Thoracic aorta (tissue), 2 donors: ENCODE data around the gene RASA3. TPM values are rescaled to one million over a fixed set of nuclear protein-coding genes. Genes with fewer than 3 reads are reported as not detected.

Source experiments
- ATAC-seq: fragments of 150-250 bp; one replicate; pipeline ENCODE4 v1.8.0; 2017; ENCODE audit warnings: low read depth; ENCODE audit not compliant: insufficient number of reproducible peaks, low FRiP score
- DNase-seq: peaks from one replicate; pipeline ENCODE4 v3.0.0-alpha.2; 2020; ENCODE audit warnings: low spot score
- H3K27ac ChIP-seq, 2 donors: fragments of 200-600 bp; sonication (generic); 1 replicate in 1 of 2; 2 replicates in 1 of 2; pipeline ENCODE4 v1.5.1; 2016; ENCODE audit warnings: mild to moderate bottlenecking in 2 of 2, moderate library complexity in 2 of 2
- H3K27me3 ChIP-seq: fragments of 200-600 bp; sonication (generic); replicated peaks from 2 replicates; pipeline ENCODE4 v1.6.0; 2016; ENCODE audit warnings: mild to moderate bottlenecking; ENCODE audit not compliant: insufficient read depth
- H3K36me3 ChIP-seq: fragments of 200-600 bp; sonication (generic); one replicate; pipeline ENCODE4 v1.5.1; 2016
- H3K4me1 ChIP-seq, 2 donors: fragments of 200-600 bp; sonication (generic); 1 replicate in 1 of 2; 2 replicates in 1 of 2; pipeline versions ENCODE4 v1.5.1 to v1.6.0; 2016; ENCODE audit warnings: low read depth in 2 of 2, mild to moderate bottlenecking in 1 of 2; ENCODE audit not compliant: control insufficient read depth in 1 of 2
- H3K4me3 ChIP-seq: fragments of 200-600 bp; sonication (generic); 2 replicates; pipeline ENCODE4 v1.5.1; 2016; ENCODE audit warnings: mild to moderate bottlenecking
- H3K9me3 ChIP-seq: fragments of 200-600 bp; sonication (generic); 2 replicates; pipeline ENCODE4 v1.5.1; 2016
- CTCF ChIP-seq: fragments of 200-600 bp; sonication (generic); IDR thresholded peaks from one replicate; pipeline ENCODE4 v1.5.1; 2019; ENCODE audit warnings: antibody characterized with exemption
- total RNA-seq, 2 donors: library from RNA; depleted of rRNA; stranded (reverse); fragments of >200 nt; gene quantifications; one replicate each; pipeline versions ENCODE4 v1.1.0 to v1.2.3, GENCODE V29; 2016

Gene RASA3
- total RNA-seq, 2 donors from 2014 or later, result 38.9 to 48.6 TPM

GRCh38 chr13:113970810-113971470 is 161.5 kb downstream of the RASA3 start:
- DNase-seq (peak; percentile 16), ATAC-seq (peak; percentile 77)
- H3K36me3 ChIP-seq, result peaks cover 13% of the 10 kb centered on the region
- no peak overlapping the region for H3K4me3 ChIP-seq
- no peaks in the 10 kb centered on the region for H3K9me3 ChIP-seq
- TF ChIP-seq CTCF, result no peak
- peaks cover 11 to 19% of the 10 kb centered on the region in 2 donors for H3K4me1 ChIP-seq
- peak overlapping the region; percentile 81 to 82 for H3K27ac ChIP-seq
- H3K27me3 ChIP-seq, result no peaks in the 10 kb centered on the region

GRCh38 chr13:113969973-113970611 is 162.3 kb downstream of the RASA3 start:
- Histone ChIP-seq H3K36me3 (peaks cover 10% of the 10 kb centered on the region), H3K27me3 (no peaks in the 10 kb centered on the region), H3K4me3 (no peak overlapping the region), H3K9me3 (no peaks in the 10 kb centered on the region), H3K27ac (no peak overlapping the region), H3K4me1 (peaks cover 11 to 19% of the 10 kb centered on the region in 2 donors)
- TF ChIP-seq CTCF, result no peak
- ATAC-seq (no peak), DNase-seq (peak; percentile 1)

- Histone ChIP-seq H3K27ac (no peak overlapping the region), H3K4me1 (peaks cover 11 to 19% of the 10 kb centered on the region in 2 donors), H3K27me3 (no peaks in the 10 kb centered on the region), H3K36me3 (peaks cover 3% of the 10 kb centered on the region), H3K9me3 (no peaks in the 10 kb centered on the region), H3K4me3 (no peak overlapping the region)
- ATAC-seq, result no peak
- TF ChIP-seq CTCF, result no peak
- DNase-seq, result peak; percentile 1
Observed at GRCh38 chr13:113969311-113969972, 163.0 kb downstream of the RASA3 start.

DNA sequence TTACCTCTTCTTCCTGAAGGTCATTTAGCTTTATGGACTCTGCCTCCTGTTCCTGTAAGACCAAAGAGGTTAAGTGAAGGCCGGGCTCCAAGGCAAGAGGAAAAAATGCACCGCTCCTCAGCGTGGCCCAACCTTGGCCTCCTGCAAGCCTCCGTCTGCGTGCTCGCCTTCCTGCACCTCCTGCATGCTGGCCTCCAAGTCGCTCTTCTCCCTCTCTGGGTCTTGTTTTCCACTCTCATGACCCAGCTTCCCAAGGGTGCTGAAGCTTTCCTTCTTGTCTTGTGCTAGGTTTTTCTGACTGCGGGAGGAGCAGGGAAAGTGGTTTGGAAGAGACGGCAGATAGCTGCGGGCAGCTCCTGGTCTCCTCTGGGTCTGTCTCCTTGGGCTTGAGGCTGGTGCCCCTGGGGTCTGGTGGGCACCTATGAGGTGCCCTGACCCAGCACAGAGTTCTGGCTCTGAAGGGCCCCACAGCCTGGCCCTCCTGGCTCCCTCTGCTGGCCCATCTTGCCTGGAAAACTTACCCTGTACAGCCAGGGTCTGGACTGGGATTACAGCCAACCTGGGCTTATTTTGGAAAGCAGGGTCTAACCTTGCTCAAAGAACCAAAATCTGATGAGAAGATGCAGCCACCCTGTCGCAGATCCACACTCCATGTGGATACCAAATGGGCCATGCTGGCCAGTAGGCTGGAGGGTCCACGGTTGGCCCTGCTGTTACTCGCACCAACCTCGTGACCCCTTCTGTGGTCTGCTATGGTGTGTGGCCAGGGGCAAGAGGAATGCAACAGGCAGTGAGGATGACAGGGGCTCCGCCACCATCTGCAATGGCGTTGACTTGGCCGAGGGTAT is 163.7 kb downstream of the RASA3 start:
- Histone ChIP-seq H3K4me1 (peaks cover 11 to 19% of the 10 kb centered on the region in 2 donors), H3K27ac (no peak overlapping the region), H3K36me3 (peaks cover under 1% of the 10 kb centered on the region), H3K27me3 (no peaks in the 10 kb centered on the region), H3K9me3 (no peaks in the 10 kb centered on the region), H3K4me3 (no peak overlapping the region)
- ATAC-seq, result no peak
- no peak for DNase-seq
- no peak for TF ChIP-seq CTCF
